K562 (cell line): Measurements from ENCODE around the gene DTWD2.

ENCODE experiments used
- CEBPG ChIP-seq, 3 experiments: fragments of 200-800 bp in 1 of 3; sonication (Bioruptor generic) in 1 of 3; sonication (generic) in 1 of 3; formaldehyde crosslinking in 1 of 3; IDR thresholded peaks in 2 of 3; conservative IDR thresholded peaks in 1 of 3; 2 replicates each; pipeline versions ENCODE4 v1.6.1 to v1.8.0; 2016 to 2022; ENCODE audit warnings: missing compliant biosample characterization in 2 of 3, missing genetic modification characterization in 2 of 3, mild to moderate bottlenecking in 1 of 3, missing genetic modification reagents in 1 of 3
- FOXA3 ChIP-seq, 2 experiments: fragments of 450-650 bp in 1 of 2; sonication (generic) in 1 of 2; formaldehyde crosslinking; IDR thresholded peaks in 1 of 2; conservative IDR thresholded peaks in 1 of 2; 2 replicates each; pipeline versions ENCODE4 v1.4.0 to v1.8.0; 2020 to 2022; ENCODE audit warnings: mild to moderate bottlenecking in 2 of 2, missing genetic modification reagents in 1 of 2
- HEY1 ChIP-seq: fragments of 250-450 bp; sonication (Bioruptor Pico); IDR thresholded peaks from 2 replicates; pipeline ENCODE4 v1.5.0; 2020; ENCODE audit warnings: mild to moderate bottlenecking, moderate library complexity, borderline replicate concordance
- JUN ChIP-seq, 2 experiments: sonication (generic) in 1 of 2; formaldehyde crosslinking in 1 of 2; IDR thresholded peaks; 2 replicates each; pipeline versions ENCODE4 v1.6.1 to v1.8.0; 2012 to 2022; ENCODE audit warnings: borderline replicate concordance in 2 of 2, mild to moderate bottlenecking in 2 of 2, improper control_type of control experiment in 1 of 2, low read depth in 1 of 2, low read length in 1 of 2, missing genetic modification reagents in 1 of 2
- MYC ChIP-seq, 2 experiments: fragments of 250-450 bp in 1 of 2; sonication (Bioruptor Pico) in 1 of 2; IDR thresholded peaks; 2 replicates each; pipeline versions ENCODE4 v1.5.1 to v1.6.1; 2012 to 2021; ENCODE audit warnings: low read depth in 2 of 2, borderline replicate concordance in 1 of 2, improper control_type of control experiment in 1 of 2, low read length in 1 of 2, mild to moderate bottlenecking in 1 of 2, moderate library complexity in 1 of 2
- POLR2A ChIP-seq: fragments of 450-650 bp; conservative IDR thresholded peaks from 2 replicates; pipeline ENCODE4 v1.6.1; 2016
- RNF219 ChIP-seq: fragments of 250-450 bp; sonication (Bioruptor Pico); IDR thresholded peaks from 2 replicates; pipeline ENCODE4 v1.5.0; 2022; ENCODE audit warnings: mild to moderate bottlenecking
- TBL1XR1 ChIP-seq, 2 experiments: IDR thresholded peaks; 2 replicates each; pipeline ENCODE4 v1.6.1; 2012; ENCODE audit warnings: improper control_type of control experiment in 2 of 2, low read length in 2 of 2, mild to moderate bottlenecking in 1 of 2
- XRCC3 ChIP-seq: fragments of 450-650 bp; IDR thresholded peaks from 2 replicates; pipeline ENCODE4 v1.6.1; 2017; ENCODE audit warnings: mild to moderate bottlenecking, moderate library complexity
- ZBTB8A ChIP-seq: fragments of 450-650 bp; IDR thresholded peaks from 2 replicates; pipeline ENCODE4 v1.6.1; 2018; ENCODE audit warnings: mild to moderate bottlenecking, moderate library complexity; ENCODE audit not compliant: partially characterized antibody
- ZNF124 ChIP-seq: sonication (generic); formaldehyde crosslinking; IDR thresholded peaks from 2 replicates; pipeline ENCODE4 v1.8.1; 2022; ENCODE audit warnings: missing genetic modification reagents
- ZNF184 ChIP-seq: sonication (generic); formaldehyde crosslinking; IDR thresholded peaks from 2 replicates; pipeline ENCODE4 v1.5.0; 2020; ENCODE audit warnings: missing genetic modification reagents
- ZNF717 ChIP-seq: fragments of 250-450 bp; sonication (Bioruptor Pico); IDR thresholded peaks from 2 replicates; pipeline ENCODE4 v1.5.0; 2021

GRCh38 chr5:119017994-119018393, 29.6 kb upstream of the DTWD2 start:
- TF ChIP-seq ZNF184 (CRISPR knock-in tag) = no peak
- no peak for TF ChIP-seq JUN (IDR thresholded peaks at IDR 0.05; ENCODE audit: borderline replicate concordance, low read depth, low read length)
- no peak for TF ChIP-seq JUN (CRISPR knock-in tag; IDR thresholded peaks at IDR 0.05; ENCODE audit: borderline replicate concordance)
- no peak for TF ChIP-seq MYC (IDR thresholded peaks at IDR 0.05; ENCODE audit: low read depth, low read length)
- no peak for TF ChIP-seq MYC (CRISPR knock-in tag; IDR thresholded peaks at IDR 0.05; ENCODE audit: borderline replicate concordance, low read depth)
- TF ChIP-seq POLR2A = no peak
- no peak for TF ChIP-seq TBL1XR1 (IDR thresholded peaks at IDR 0.05; ENCODE audit: low read length in 2 of 2)
- TF ChIP-seq RNF219 (CRISPR knock-in tag) = no peak
- no peak for TF ChIP-seq FOXA3 (CRISPR knock-in tag; conservative IDR thresholded peaks at IDR 0.05 in 1 of 2, IDR thresholded peaks at IDR 0.05 in 1 of 2)
- TF ChIP-seq ZNF124 (CRISPR knock-in tag) = no peak
- no peak for TF ChIP-seq XRCC3
- TF ChIP-seq CEBPG (CRISPR knock-in tag; IDR thresholded peaks at IDR 0.05) = no peak
- no peak for TF ChIP-seq CEBPG (tag; conservative IDR thresholded peaks at IDR 0.05 in 1 of 2, IDR thresholded peaks at IDR 0.05 in 1 of 2)
- TF ChIP-seq ZNF717 (CRISPR knock-in tag) = no peak
- no peak for TF ChIP-seq ZBTB8A
- no peak for TF ChIP-seq HEY1 (CRISPR knock-in tag)
